ENCODE results near the gene HOXD3.

Gene HOXD3

DNA sequence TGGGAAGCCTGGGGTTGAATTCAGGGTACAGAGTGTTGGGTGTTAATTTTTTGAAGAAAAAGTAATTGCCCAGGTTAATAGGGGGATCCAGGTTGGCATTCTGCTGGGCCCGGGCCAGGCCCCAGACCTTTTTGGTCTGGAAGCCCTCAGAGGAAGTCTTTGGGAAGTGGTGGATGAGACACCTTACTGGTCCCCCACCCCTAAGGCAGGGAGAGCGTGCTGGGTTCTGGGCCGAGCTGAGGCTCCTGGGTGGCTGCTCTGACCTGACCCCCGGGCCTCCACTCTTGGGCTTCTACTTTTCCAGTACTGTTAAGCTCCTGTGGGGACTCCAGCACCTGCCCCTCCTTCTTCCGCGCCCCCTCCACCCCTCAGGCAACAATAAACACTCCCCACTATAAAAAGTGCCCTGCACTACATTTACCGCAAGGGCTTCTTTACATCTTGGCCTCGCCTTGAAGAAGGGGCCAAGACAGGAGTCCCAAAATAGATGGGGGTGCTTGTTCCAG is 753 bp upstream of the HOXD3 start:
- TF ChIP-seq, protein P1, sequence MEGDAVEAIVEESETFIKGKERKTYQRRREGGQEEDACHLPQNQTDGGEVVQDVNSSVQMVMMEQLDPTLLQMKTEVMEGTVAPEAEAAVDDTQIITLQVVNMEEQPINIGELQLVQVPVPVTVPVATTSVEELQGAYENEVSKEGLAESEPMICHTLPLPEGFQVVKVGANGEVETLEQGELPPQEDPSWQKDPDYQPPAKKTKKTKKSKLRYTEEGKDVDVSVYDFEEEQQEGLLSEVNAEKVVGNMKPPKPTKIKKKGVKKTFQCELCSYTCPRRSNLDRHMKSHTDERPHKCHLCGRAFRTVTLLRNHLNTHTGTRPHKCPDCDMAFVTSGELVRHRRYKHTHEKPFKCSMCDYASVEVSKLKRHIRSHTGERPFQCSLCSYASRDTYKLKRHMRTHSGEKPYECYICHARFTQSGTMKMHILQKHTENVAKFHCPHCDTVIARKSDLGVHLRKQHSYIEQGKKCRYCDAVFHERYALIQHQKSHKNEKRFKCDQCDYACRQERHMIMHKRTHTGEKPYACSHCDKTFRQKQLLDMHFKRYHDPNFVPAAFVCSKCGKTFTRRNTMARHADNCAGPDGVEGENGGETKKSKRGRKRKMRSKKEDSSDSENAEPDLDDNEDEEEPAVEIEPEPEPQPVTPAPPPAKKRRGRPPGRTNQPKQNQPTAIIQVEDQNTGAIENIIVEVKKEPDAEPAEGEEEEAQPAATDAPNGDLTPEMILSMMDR (IDR thresholded peaks at IDR 0.05) = no peak
- intact Hi-C loops (cut with DNase I; ENCODE audit: low total_unique reads) = loop anchor here (10.0 kb wide), 1 partner anchor 98 kb away; no protein-coding TSS in a partner anchor
- peaks cover 8 to 36% (median 15%) of the 10 kb centered on the region in 3 donors for H3K36me3 ChIP-seq
- DNase-seq = no peak
- H3K4me3 ChIP-seq = no peak overlapping the region
- H3K27me3 ChIP-seq = peaks cover 0 to 77% of the 10 kb centered on the region in 2 donors
- no peaks in the 10 kb centered on the region for H3K9me3 ChIP-seq
- no peak overlapping the region for H3K27ac ChIP-seq
- peaks cover 0 to 34% (median 27%) of the 10 kb centered on the region in 4 donors for H3K4me1 ChIP-seq

DNA sequence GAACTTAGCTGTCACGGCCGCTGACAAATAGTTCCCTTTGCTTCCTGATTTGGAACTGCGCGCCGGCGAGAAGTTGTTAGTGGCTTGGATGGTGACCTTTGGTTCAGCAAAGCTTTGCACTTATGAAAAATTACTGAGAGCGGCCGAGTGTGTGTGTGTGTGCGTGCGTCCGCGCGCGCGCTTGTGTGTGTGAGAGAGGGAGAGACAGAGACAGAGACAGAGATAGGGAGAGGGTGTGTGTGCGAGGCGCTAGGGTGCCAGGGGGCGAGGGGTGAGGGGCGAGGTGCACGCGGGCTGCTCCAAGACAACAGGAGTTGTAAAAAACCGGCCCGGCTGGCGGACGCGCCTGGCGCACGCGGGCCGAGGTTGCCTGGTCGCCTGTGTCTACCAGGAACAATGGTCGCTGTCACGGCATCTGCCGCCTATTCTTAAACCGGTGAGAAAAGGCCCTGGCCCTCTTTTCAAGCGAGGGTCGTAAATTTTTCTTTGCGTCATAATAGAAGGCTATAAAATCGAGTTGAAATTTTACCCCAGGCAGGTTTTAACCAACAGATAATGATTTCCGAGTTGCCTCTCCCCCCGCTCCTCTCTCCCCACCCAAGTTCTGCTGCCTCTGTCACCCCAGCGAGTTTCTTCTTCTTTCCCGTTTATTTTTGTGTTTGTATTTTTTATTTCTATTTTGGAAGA is 535 bp downstream of the HOXD3 start:
- H3K4me3 ChIP-seq = no peak overlapping the region
- TF ChIP-seq, protein P1 (IDR thresholded peaks at IDR 0.05) = no peak
- no peak overlapping the region for H3K27ac ChIP-seq
- peaks cover 6 to 24% (median 10%) of the 10 kb centered on the region in 3 donors for H3K36me3 ChIP-seq
- DNase-seq = no peak
- no peaks in the 10 kb centered on the region for H3K9me3 ChIP-seq
- intact Hi-C loops (cut with DNase I; ENCODE audit: low total_unique reads) = loop anchor here (10.0 kb wide), 1 partner anchor 97 kb away; no protein-coding TSS in a partner anchor
- H3K27me3 ChIP-seq = peaks cover 0 to 70% of the 10 kb centered on the region in 2 donors
- H3K4me1 ChIP-seq = peaks cover 0 to 46% (median 33%) of the 10 kb centered on the region in 4 donors

DNA sequence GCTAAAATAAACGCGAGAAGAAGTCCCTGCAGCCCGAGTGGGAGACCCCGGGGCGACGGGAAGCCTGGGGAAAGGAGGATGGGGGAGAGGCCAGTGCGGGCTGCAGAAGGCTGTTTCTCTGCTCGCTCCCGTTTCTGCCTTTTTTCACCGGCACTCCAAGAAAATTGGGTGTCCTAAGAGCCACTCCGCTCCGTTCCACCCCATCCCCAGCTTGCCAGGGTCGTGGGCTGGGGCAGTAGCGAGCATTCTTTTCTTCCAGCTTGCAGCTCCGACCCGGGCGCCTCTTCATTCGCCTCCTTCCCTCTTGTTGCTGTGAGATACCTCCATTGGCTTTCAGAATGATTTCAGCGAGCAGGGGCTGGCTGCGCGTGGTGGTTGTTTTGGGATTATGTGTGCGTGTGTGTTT is 1.1 kb downstream of the HOXD3 start:
- Histone ChIP-seq H3K9me3 (no peaks in the 10 kb centered on the region), H3K36me3 (peaks cover under 1 to 19% (median 5%) of the 10 kb centered on the region in 3 donors), H3K27ac (no peak overlapping the region), H3K4me1 (peaks cover 0 to 50% (median 35%) of the 10 kb centered on the region in 4 donors), H3K27me3 (peaks cover 0 to 70% of the 10 kb centered on the region in 2 donors), H3K4me3 (no peak overlapping the region)
- no peak for DNase-seq
- TF ChIP-seq, protein P1 (IDR thresholded peaks at IDR 0.05) = no peak
- intact Hi-C loops (cut with DNase I; ENCODE audit: low total_unique reads) = loop anchor here (10.0 kb wide), 1 partner anchor 97 kb away; no protein-coding TSS in a partner anchor

DNA sequence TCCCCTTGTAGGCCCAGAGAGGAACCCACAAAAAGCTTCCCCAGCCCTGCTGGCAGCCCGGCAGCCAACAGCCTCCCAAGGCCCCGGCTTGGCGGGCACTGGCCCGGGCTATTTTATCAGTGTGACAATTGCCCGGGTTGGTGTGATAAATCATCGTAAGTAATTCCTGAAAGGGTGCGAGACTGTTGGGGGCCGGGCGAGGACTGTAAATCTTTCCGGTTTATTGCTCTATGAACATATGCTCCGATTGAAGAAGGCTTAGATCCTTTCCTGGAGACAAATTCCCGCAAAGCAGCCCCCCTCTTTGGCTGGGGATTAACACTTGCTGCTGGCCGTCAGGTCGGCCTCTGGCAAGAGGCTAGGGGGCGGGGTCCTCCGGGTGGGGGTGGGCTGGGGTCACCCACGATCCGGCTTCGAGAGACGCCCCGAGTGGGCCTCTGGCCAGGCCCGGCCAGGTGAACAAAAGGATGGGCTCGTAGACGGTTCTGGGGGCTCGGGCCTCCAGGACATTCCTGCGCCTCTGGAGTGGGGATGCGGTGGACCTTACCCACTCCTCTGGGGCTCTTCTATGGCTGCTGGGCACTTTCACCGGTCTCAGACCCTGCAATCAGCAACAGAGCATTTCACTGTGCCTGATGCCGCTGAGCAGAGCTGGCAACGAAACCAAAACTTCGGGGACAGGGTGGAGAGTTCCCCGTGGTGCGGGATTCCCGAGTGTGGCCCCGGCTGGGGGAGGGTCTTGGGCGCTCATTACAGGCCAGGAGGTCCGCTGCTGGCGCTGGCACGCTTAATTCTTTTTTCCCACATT is 2.0 kb downstream of the HOXD3 start:
- H3K4me3 ChIP-seq = peak overlapping the region in 1 of 2 donors; percentile 41
- DNase-seq = no peak

More for the DNA sequence above, 2.0 kb downstream of the HOXD3 start:
- Histone ChIP-seq H3K27me3 (peaks cover 0 to 78% of the 10 kb centered on the region in 2 donors), H3K9me3 (no peaks in the 10 kb centered on the region), H3K27ac (no peak overlapping the region), H3K4me1 (peaks cover 0 to 50% (median 35%) of the 10 kb centered on the region in 4 donors), H3K36me3 (peaks cover 0 to 11% (median 0%) of the 10 kb centered on the region in 3 donors)
- TF ChIP-seq, protein P1 (IDR thresholded peaks at IDR 0.05) = no peak
- intact Hi-C loops (cut with DNase I; ENCODE audit: low total_unique reads) = loop anchor here (10.0 kb wide), 1 partner anchor 96 kb away; no protein-coding TSS in a partner anchor
